Nephron progenitor cell (in vitro differentiated cells): ENCODE measurements around the gene POU2AF1.

ENCODE experiments used
- DNase-seq: peaks from one replicate; pipeline ENCODE4 v3.0.0; 2021
- H3K27ac Mint-ChIP-seq: 2 replicates; pipeline ENCODE4 v1.8.0; 2021; ENCODE audit warnings: mild to moderate bottlenecking, moderate library complexity, mixed read lengths
- H3K27me3 Mint-ChIP-seq: 2 replicates; pipeline ENCODE4 v1.8.0; 2021; ENCODE audit warnings: mild to moderate bottlenecking, low read depth, mixed read lengths; ENCODE audit not compliant: poor library complexity
- H3K36me3 Mint-ChIP-seq: 2 replicates; pipeline ENCODE4 v1.8.0; 2021; ENCODE audit warnings: low read depth, mixed read lengths
- H3K4me1 Mint-ChIP-seq: 2 replicates; pipeline ENCODE4 v1.8.0; 2021; ENCODE audit warnings: mixed read lengths
- H3K4me3 Mint-ChIP-seq: 2 replicates; pipeline ENCODE4 v1.8.0; 2021; ENCODE audit warnings: mild to moderate bottlenecking, moderate library complexity, mixed read lengths
- H3K9me3 Mint-ChIP-seq: 2 replicates; pipeline ENCODE4 v1.8.0; 2021; ENCODE audit warnings: mild to moderate bottlenecking, moderate library complexity, mixed read lengths
- CTCF ChIP-seq: fragments of 200-600 bp; sonication (generic); IDR thresholded peaks from 2 replicates; pipeline ENCODE4 v1.5.0; 2021; ENCODE audit warnings: antibody characterized with exemption

The POU2AF1 gene

GRCh38 chr11:111417766-111418435 is 38.8 kb upstream of the POU2AF1 start:
- H3K4me3 Mint-ChIP-seq = peak overlapping the region; percentile 15
- peaks cover 13% of the 10 kb centered on the region for H3K27me3 Mint-ChIP-seq
- no peak for DNase-seq
- no peaks in the 10 kb centered on the region for H3K36me3 Mint-ChIP-seq
- peaks cover 3% of the 10 kb centered on the region for H3K9me3 Mint-ChIP-seq
- peaks cover 37% of the 10 kb centered on the region for H3K4me1 Mint-ChIP-seq
- H3K27ac Mint-ChIP-seq = peak overlapping the region; percentile 94
- TF ChIP-seq CTCF = no peak

- Mint-ChIP-seq H3K27me3 (peaks cover 13% of the 10 kb centered on the region), H3K27ac (peak overlapping the region; percentile 94), H3K9me3 (peaks cover 3% of the 10 kb centered on the region), H3K4me1 (peaks cover 37% of the 10 kb centered on the region), H3K36me3 (no peaks in the 10 kb centered on the region), H3K4me3 (peak overlapping the region; percentile 15)
- no peak for DNase-seq
- TF ChIP-seq CTCF = no peak
Observed at GRCh38 chr11:111417011-111417765, 38.1 kb upstream of the POU2AF1 start.

GRCh38 chr11:111416231-111416960 is 37.3 kb upstream of the POU2AF1 start:
- H3K36me3 Mint-ChIP-seq = no peaks in the 10 kb centered on the region
- peaks cover 13% of the 10 kb centered on the region for H3K27me3 Mint-ChIP-seq
- DNase-seq = no peak
- H3K9me3 Mint-ChIP-seq = peaks cover 3% of the 10 kb centered on the region
- H3K27ac Mint-ChIP-seq = peak overlapping the region; percentile 94
- peaks cover 39% of the 10 kb centered on the region for H3K4me1 Mint-ChIP-seq
- no peak for TF ChIP-seq CTCF
- no peak overlapping the region for H3K4me3 Mint-ChIP-seq

GRCh38 chr11:111414936-111415335 is 35.9 kb upstream of the POU2AF1 start:
- no peaks in the 10 kb centered on the region for H3K36me3 Mint-ChIP-seq
- peak overlapping the region; percentile 34 for H3K27ac Mint-ChIP-seq
- no peaks in the 10 kb centered on the region for H3K9me3 Mint-ChIP-seq
- TF ChIP-seq CTCF = no peak
- H3K4me3 Mint-ChIP-seq = no peak overlapping the region
- no peak for DNase-seq
- peaks cover 45% of the 10 kb centered on the region for H3K4me1 Mint-ChIP-seq
- peaks cover 17% of the 10 kb centered on the region for H3K27me3 Mint-ChIP-seq

- Mint-ChIP-seq H3K4me3 (no peak overlapping the region), H3K36me3 (no peaks in the 10 kb centered on the region), H3K27ac (peak overlapping the region; percentile 34), H3K9me3 (no peaks in the 10 kb centered on the region), H3K27me3 (peaks cover 17% of the 10 kb centered on the region), H3K4me1 (peaks cover 45% of the 10 kb centered on the region)
- TF ChIP-seq CTCF = no peak
- DNase-seq = no peak
Observed at GRCh38 chr11:111414267-111414931, 35.3 kb upstream of the POU2AF1 start.
